Measurements from ENCODE around the gene TNFRSF4. TPM values are rescaled to one million over a fixed set of nuclear protein-coding genes. Genes with fewer than 3 reads are reported as not detected.

TNFRSF4 gene
- total RNA-seq, 1 donor = 0.43 TPM

DNA sequence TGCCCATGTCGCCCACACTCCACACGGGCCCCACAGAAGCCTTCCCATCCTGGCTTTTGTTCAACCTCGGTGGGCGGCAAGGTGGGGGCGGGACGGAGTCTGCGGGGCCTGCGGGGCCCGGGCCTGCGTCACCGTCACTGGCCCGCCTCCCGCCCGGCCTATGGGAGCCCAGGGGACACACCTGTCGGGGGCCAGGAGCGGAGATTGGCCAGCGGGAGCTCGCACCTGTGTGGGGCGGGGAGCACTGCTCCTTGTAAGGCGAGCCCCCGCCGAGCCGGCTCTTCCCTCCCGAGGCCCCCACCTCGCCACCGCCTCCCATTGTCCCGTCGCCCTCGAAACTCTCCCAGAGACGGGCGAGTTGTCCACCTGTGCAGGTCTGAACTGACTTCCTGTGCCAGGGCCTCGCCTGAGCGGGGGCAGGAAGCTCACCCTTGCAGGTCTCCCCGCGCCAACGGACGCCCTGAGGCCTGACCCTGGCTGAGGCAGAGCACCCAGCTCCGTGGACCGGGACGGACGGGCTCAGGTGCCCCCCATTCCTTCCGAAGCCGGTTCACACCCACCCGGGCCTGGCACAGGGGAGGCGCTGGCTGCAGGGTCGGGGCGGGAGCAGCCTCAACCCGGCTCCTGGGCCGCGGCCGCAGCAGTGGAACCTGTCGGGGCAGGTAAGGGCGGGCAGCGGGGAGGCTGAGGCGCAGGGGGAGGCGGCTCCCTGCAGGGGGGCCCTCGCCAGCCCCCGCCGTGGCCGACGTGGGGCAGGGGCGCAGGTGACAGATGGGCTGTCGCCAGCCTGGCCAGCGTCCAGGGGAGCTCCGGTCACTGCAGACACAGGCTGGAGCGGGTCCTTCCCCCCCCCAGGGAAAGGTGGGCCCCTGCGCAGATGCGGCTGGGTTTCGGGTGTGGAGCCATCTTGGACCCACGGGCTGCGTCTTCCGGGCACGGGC is 51.1 kb downstream of the TNFRSF4 start:
- no peak overlapping the region for H3K4me3 ChIP-seq (ENCODE audit: low read depth, low read length)
- TF ChIP-seq, protein P1, sequence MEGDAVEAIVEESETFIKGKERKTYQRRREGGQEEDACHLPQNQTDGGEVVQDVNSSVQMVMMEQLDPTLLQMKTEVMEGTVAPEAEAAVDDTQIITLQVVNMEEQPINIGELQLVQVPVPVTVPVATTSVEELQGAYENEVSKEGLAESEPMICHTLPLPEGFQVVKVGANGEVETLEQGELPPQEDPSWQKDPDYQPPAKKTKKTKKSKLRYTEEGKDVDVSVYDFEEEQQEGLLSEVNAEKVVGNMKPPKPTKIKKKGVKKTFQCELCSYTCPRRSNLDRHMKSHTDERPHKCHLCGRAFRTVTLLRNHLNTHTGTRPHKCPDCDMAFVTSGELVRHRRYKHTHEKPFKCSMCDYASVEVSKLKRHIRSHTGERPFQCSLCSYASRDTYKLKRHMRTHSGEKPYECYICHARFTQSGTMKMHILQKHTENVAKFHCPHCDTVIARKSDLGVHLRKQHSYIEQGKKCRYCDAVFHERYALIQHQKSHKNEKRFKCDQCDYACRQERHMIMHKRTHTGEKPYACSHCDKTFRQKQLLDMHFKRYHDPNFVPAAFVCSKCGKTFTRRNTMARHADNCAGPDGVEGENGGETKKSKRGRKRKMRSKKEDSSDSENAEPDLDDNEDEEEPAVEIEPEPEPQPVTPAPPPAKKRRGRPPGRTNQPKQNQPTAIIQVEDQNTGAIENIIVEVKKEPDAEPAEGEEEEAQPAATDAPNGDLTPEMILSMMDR (IDR thresholded peaks at IDR 0.05; ENCODE audit: insufficient read depth, low read depth, low read length) = no peak
- DNase-seq (ENCODE audit: low read depth) = no peak

DNA sequence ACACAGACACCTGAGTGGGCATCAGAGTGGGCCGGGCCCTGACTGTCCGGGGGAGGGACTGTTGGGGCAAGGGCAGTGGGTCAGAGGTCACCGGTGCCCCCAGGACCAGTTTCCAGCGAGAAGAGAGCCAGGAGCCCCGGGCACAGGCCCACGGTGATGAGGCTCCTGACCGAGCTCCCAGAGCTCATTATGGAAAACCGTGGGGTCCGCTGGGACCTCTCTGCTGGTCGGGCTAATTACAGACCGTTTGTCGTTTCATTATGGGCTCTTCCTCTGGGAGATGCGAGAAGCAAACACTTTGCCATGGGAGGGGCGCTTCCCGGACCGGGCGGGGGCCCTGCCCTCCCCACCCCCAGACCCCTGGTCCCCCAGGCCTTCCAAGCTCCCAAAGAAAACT is 52.3 kb downstream of the TNFRSF4 start:
- H3K4me3 ChIP-seq (ENCODE audit: low read depth, low read length) = no peak overlapping the region
- DNase-seq (ENCODE audit: low read depth) = no peak
- TF ChIP-seq, protein P1 (IDR thresholded peaks at IDR 0.05; ENCODE audit: insufficient read depth, low read depth, low read length) = no peak

Small RNA genes lying within 50 kb of the gene (small RNA-seq; reads per million reads assigned to genes)
- gene MIR200A = 0.38 reads per million
- gene MIR200B = 1.5 reads per million, percentile 36 among the genes with 10 or more reads in this experiment
- not detected for gene MIR429

Other genes starting within 250 kb of the TNFRSF4 start
- 1.7 and 1.9 TPM in 2 replicates for gene PLEKHN1, start 247.7 kb downstream of the TNFRSF4 start, total RNA-seq
- under 0.01 and 0.43 TPM in 2 replicates for gene PERM1, start 232.1 kb downstream of the TNFRSF4 start, total RNA-seq
- gene HES4, start 214.1 kb downstream of the TNFRSF4 start, total RNA-seq = 2.2 and 8.1 TPM in 2 replicates
- gene ISG15, start 200.7 kb downstream of the TNFRSF4 start, total RNA-seq = 132 and 137 TPM in 2 replicates
- 77.0 and 95.9 TPM in 2 replicates for gene AGRN, start 194.0 kb downstream of the TNFRSF4 start, total RNA-seq
- gene RNF223, start 139.8 kb downstream of the TNFRSF4 start, total RNA-seq = not detected in 2 replicates
- gene C1orf159, start 98.1 kb downstream of the TNFRSF4 start, total RNA-seq = 6.5 and 7.1 TPM in 2 replicates
- gene TTLL10, start 40.3 kb downstream of the TNFRSF4 start, total RNA-seq = not detected in 2 replicates
- not detected in 2 replicates for gene TNFRSF18, start 7.6 kb downstream of the TNFRSF4 start, total RNA-seq
- gene SDF4, start 17.8 kb upstream of the TNFRSF4 start, total RNA-seq = 88.9 and 99.9 TPM in 2 replicates
- 25.0 and 30.3 TPM in 2 replicates for gene B3GALT6, start 18.1 kb upstream of the TNFRSF4 start, total RNA-seq
- 0.32 and 0.43 TPM in 2 replicates for gene C1QTNF12, start 32.6 kb upstream of the TNFRSF4 start, total RNA-seq
- gene UBE2J2, start 59.7 kb upstream of the TNFRSF4 start, total RNA-seq = 49.9 and 51.4 TPM in 2 replicates
- gene SCNN1D, start 66.3 kb upstream of the TNFRSF4 start, total RNA-seq = 0.86 and 0.97 TPM in 2 replicates
- 43.2 and 54.8 TPM in 2 replicates for gene ACAP3, start 93.8 kb upstream of the TNFRSF4 start, total RNA-seq
- gene PUSL1, start 94.4 kb upstream of the TNFRSF4 start, total RNA-seq = 25.0 and 36.7 TPM in 2 replicates
- 57.9 and 61.2 TPM in 2 replicates for gene INTS11, start 110.5 kb upstream of the TNFRSF4 start, total RNA-seq
- 11.7 and 13.2 TPM in 2 replicates for gene CPTP, start 110.6 kb upstream of the TNFRSF4 start, total RNA-seq
- under 0.01 TPM in 2 replicates for gene TAS1R3, start 117.1 kb upstream of the TNFRSF4 start, total RNA-seq
- gene DVL1, start 135.3 kb upstream of the TNFRSF4 start, total RNA-seq = 69.5 and 70.9 TPM in 2 replicates
- gene MXRA8, start 144.4 kb upstream of the TNFRSF4 start, total RNA-seq = 249 and 351 TPM in 2 replicates
- 94.1 and 116 TPM in 2 replicates for gene AURKAIP1, start 161.1 kb upstream of the TNFRSF4 start, total RNA-seq
- 94.7 and 130 TPM in 2 replicates for gene CCNL2, start 185.2 kb upstream of the TNFRSF4 start, total RNA-seq
- gene MRPL20, start 193.1 kb upstream of the TNFRSF4 start, total RNA-seq = 85.5 and 96.6 TPM in 2 replicates
- gene ANKRD65, start 207.1 kb upstream of the TNFRSF4 start, total RNA-seq = 0.43 and 1.6 TPM in 2 replicates
- 5.6 and 6.8 TPM in 2 replicates for gene VWA1, start 221.5 kb upstream of the TNFRSF4 start, total RNA-seq
- gene ATAD3C, start 235.5 kb upstream of the TNFRSF4 start, total RNA-seq = under 0.01 and 0.32 TPM in 2 replicates